Measurements from ENCODE around the gene ADGRB2. TPM values are rescaled to one million over a fixed set of nuclear protein-coding genes. Genes with fewer than 3 reads are reported as not detected.

The ADGRB2 gene
- total RNA-seq, 1 experiment from 2014 or later, result 1.5 TPM

- Mint-ChIP-seq H3K4me3 (ENCODE audit: unreplicated experiment) (peak within 1 kb of the TSS; percentile 75), H3K27me3 (ENCODE audit: insufficient read depth, unreplicated experiment) (no peaks in the 10 kb centered on the region), H3K36me3 (ENCODE audit: insufficient read depth, unreplicated experiment) (no peaks in the 10 kb centered on the region), H3K9me3 (ENCODE audit: unreplicated experiment) (no peaks in the 10 kb centered on the region), H3K27ac (ENCODE audit: low read depth, unreplicated experiment) (peak within 1 kb of the TSS; percentile 55), H3K4me1 (ENCODE audit: insufficient read depth, unreplicated experiment) (peaks cover 83% of the 10 kb centered on the region)
- CTCF ChIA-PET, result interaction anchor here (0.9 to 1.6 kb wide), 6 partner anchors 13 to 260 kb away, joined by 4 to 7 read pairs (median 5); no protein-coding TSS in a partner anchor
- BruUV-seq (replicated peaks), result no TSS peak
- intact Hi-C loops (cut with micrococcal nuclease), result no loop called here
- POLR2A ChIA-PET, result interaction anchor here (0.5 to 4.7 kb wide), 9 partner anchors 9 to 368 kb away, joined by 3 to 32 read pairs (median 3); no protein-coding TSS in a partner anchor
- no peak for TF ChIP-seq CTCF (IDR thresholded peaks at IDR 0.05; ENCODE audit: unreplicated experiment)
- DNase-seq (ENCODE audit: unreplicated experiment), result peak; percentile 40
Measured at GRCh38 chr1:31703431-31704270, 60.5 kb downstream of the ADGRB2 start, which contains the start of gene COL16A1. Gene COL16A1 (minus strand): TSS chr1:31704017. CDS start chr1:31702193, 1,824 bp downstream.

GRCh38 chr1:31702836-31703404 is 61.2 kb downstream of the ADGRB2 start:
- no peaks in the 10 kb centered on the region for H3K9me3 Mint-ChIP-seq (ENCODE audit: unreplicated experiment)
- BruUV-seq (replicated peaks), result no TSS peak
- POLR2A ChIA-PET, result interaction anchor here (0.7 to 4.7 kb wide), 13 partner anchors 10 to 368 kb away, joined by 3 to 46 read pairs (median 7); no protein-coding TSS in a partner anchor
- DNase-seq (ENCODE audit: unreplicated experiment), result no peak
- TF ChIP-seq CTCF (IDR thresholded peaks at IDR 0.05; ENCODE audit: unreplicated experiment), result no peak
- peaks cover 4% of the 10 kb centered on the region for H3K36me3 Mint-ChIP-seq (ENCODE audit: insufficient read depth, unreplicated experiment)
- H3K4me3 Mint-ChIP-seq (ENCODE audit: unreplicated experiment), result peak overlapping the region; percentile 75
- no peaks in the 10 kb centered on the region for H3K27me3 Mint-ChIP-seq (ENCODE audit: insufficient read depth, unreplicated experiment)
- intact Hi-C loops (cut with micrococcal nuclease), result no loop called here
- no peak overlapping the region for H3K27ac Mint-ChIP-seq (ENCODE audit: low read depth, unreplicated experiment)
- CTCF ChIA-PET, result interaction anchor here (0.9 to 1.6 kb wide), 4 partner anchors 14 to 261 kb away, joined by 4 to 7 read pairs (median 6); no protein-coding TSS in a partner anchor
- H3K4me1 Mint-ChIP-seq (ENCODE audit: insufficient read depth, unreplicated experiment), result peaks cover 76% of the 10 kb centered on the region

GRCh38 chr1:31701091-31701736 is 62.9 kb downstream of the ADGRB2 start:
- BruUV-seq (replicated peaks), result no TSS peak
- TF ChIP-seq CTCF (IDR thresholded peaks at IDR 0.05; ENCODE audit: unreplicated experiment), result no peak
- peaks cover 14% of the 10 kb centered on the region for H3K36me3 Mint-ChIP-seq (ENCODE audit: insufficient read depth, unreplicated experiment)
- CTCF ChIA-PET, result interaction anchor here (0.6 to 2.5 kb wide), 8 partner anchors 31 to 539 kb away, joined by 3 to 11 read pairs (median 4); no protein-coding TSS in a partner anchor
- peaks cover 64% of the 10 kb centered on the region for H3K4me1 Mint-ChIP-seq (ENCODE audit: insufficient read depth, unreplicated experiment)
- intact Hi-C loops (cut with micrococcal nuclease), result loop anchor here (1.0 kb wide), 1 partner anchor 35 kb away; no protein-coding TSS in a partner anchor
- no peaks in the 10 kb centered on the region for H3K9me3 Mint-ChIP-seq (ENCODE audit: unreplicated experiment)
- peak overlapping the region; percentile 75 for H3K4me3 Mint-ChIP-seq (ENCODE audit: unreplicated experiment)
- peak overlapping the region; percentile 18 for H3K27ac Mint-ChIP-seq (ENCODE audit: low read depth, unreplicated experiment)
- POLR2A ChIA-PET, result interaction anchor here (0.6 to 4.7 kb wide), 24 partner anchors 11 to 986 kb away, joined by 3 to 46 read pairs (median 4); partner anchors contain the start of genes KPNA6 and PEF1
- no peaks in the 10 kb centered on the region for H3K27me3 Mint-ChIP-seq (ENCODE audit: insufficient read depth, unreplicated experiment)
- peak; percentile 98 for DNase-seq (ENCODE audit: unreplicated experiment)
